HepG2 (cell line): Measurements from ENCODE around the gene COQ9. TPM values are rescaled to one million over a fixed set of nuclear protein-coding genes. Genes with fewer than 3 reads are reported as not detected.

Source experiments
- ADNP ChIP-seq: sonication (generic); formaldehyde crosslinking; IDR thresholded peaks from 2 replicates; pipeline ENCODE4 v1.4.0; 2020; ENCODE audit warnings: missing genetic modification reagents
- ELF1 ChIP-seq: sonication (generic); formaldehyde crosslinking; IDR thresholded peaks from 2 replicates; pipeline ENCODE4 v1.4.0; 2020; ENCODE audit warnings: missing genetic modification reagents
- FOXA1 ChIP-seq, 2 experiments: fragments of 450-650 bp in 1 of 2; sonication (generic) in 1 of 2; formaldehyde crosslinking in 1 of 2; IDR thresholded peaks; 2 replicates each; pipeline versions ENCODE4 v1.4.0 to v1.6.1; 2016 to 2020; ENCODE audit warnings: missing genetic modification reagents in 1 of 2
- HNRNPL ChIP-seq: fragments of 200-400 bp; formaldehyde crosslinking; IDR thresholded peaks from 2 replicates; pipeline ENCODE4 v1.6.1; 2017; ENCODE audit warnings: mild to moderate bottlenecking, low read depth, low read length
- MED13 ChIP-seq: sonication (generic); formaldehyde crosslinking; IDR thresholded peaks from 2 replicates; pipeline ENCODE4 v1.5.0; 2020; ENCODE audit warnings: missing genetic modification reagents
- ZEB1 ChIP-seq: IDR thresholded peaks from 2 replicates; pipeline ENCODE4 v1.6.1; 2012; ENCODE audit warnings: mild to moderate bottlenecking, low read depth, inconsistent platforms; ENCODE audit not compliant: insufficient replicate concordance
- ZFY ChIP-seq: sonication (generic); formaldehyde crosslinking; IDR thresholded peaks from 2 replicates; pipeline ENCODE4 v1.4.0; 2020; ENCODE audit warnings: missing genetic modification reagents
- ZNF24 ChIP-seq: fragments of 450-650 bp; IDR thresholded peaks from 2 replicates; pipeline ENCODE4 v1.6.1; 2017; ENCODE audit warnings: antibody characterized with exemption, mild to moderate bottlenecking
- ZNF567 ChIP-seq: sonication (generic); formaldehyde crosslinking; IDR thresholded peaks from 2 replicates; pipeline ENCODE4 v1.8.1; 2023; ENCODE audit warnings: mild to moderate bottlenecking, missing genetic modification reagents, borderline replicate concordance
- ZNF660 ChIP-seq: sonication (generic); formaldehyde crosslinking; IDR thresholded peaks from 2 replicates; pipeline ENCODE4 v1.5.1; 2020; ENCODE audit warnings: mild to moderate bottlenecking, low read depth, missing genetic modification reagents, borderline replicate concordance
- ZSCAN12 ChIP-seq: sonication (generic); formaldehyde crosslinking; IDR thresholded peaks from 2 replicates; pipeline ENCODE4 v1.9.0; 2021; ENCODE audit warnings: mild to moderate bottlenecking, missing genetic modification reagents
- polyA plus RNA-seq, 8 experiments: library from polyadenylated mRNA; depleted of rRNA in 3 of 8; stranded (reverse) in 7 of 8; unstranded in 1 of 8; fragments of >200 nt; fragmentation: Illumina TruSeq in 4 of 8; extraction: Trizol in 4 of 8; gene quantifications; 2 replicates each; pipeline versions ENCODE4 v1.2.1 to v1.2.3, GENCODE V29; 2011 to 2016; ENCODE audit warnings: low read depth in 4 of 8, missing spikeins in 1 of 8, mixed read lengths in 1 of 8; ENCODE audit not compliant: insufficient read depth in 1 of 8
- total RNA-seq, 5 experiments: library from RNA; depleted of rRNA; stranded (reverse); fragments of >200 nt; fragmentation: Illumina TruSeq; extraction: Trizol; gene quantifications; 2 replicates each; pipeline ENCODE4 v1.2.3, GENCODE V29; 2016; ENCODE audit warnings: low read depth in 1 of 5
- TF ChIP-seq, protein P1 (sequence below): sonication (generic); formaldehyde crosslinking; IDR thresholded peaks from 2 replicates; pipeline ENCODE4 v1.4.0; 2020; ENCODE audit warnings: mild to moderate bottlenecking, missing genetic modification reagents
- TF ChIP-seq, protein P2 (sequence below): sonication (generic); formaldehyde crosslinking; IDR thresholded peaks from one replicate; pipeline ENCODE4 v1.5.1; 2020; ENCODE audit warnings: mild to moderate bottlenecking, missing genetic modification reagents; ENCODE audit errors: not compliant biosample characterization
- TF ChIP-seq, protein P3 (sequence below): sonication (generic); formaldehyde crosslinking; IDR thresholded peaks from 2 replicates; pipeline ENCODE4 v1.4.0; 2020; ENCODE audit warnings: mild to moderate bottlenecking, missing genetic modification reagents

COQ9 gene
- total and polyA plus RNA-seq, 2 of the 13 experiments (the other 11 are each of a cell fraction or from before 2014, with no cell fraction given), result 57.5 to 108 TPM

DNA sequence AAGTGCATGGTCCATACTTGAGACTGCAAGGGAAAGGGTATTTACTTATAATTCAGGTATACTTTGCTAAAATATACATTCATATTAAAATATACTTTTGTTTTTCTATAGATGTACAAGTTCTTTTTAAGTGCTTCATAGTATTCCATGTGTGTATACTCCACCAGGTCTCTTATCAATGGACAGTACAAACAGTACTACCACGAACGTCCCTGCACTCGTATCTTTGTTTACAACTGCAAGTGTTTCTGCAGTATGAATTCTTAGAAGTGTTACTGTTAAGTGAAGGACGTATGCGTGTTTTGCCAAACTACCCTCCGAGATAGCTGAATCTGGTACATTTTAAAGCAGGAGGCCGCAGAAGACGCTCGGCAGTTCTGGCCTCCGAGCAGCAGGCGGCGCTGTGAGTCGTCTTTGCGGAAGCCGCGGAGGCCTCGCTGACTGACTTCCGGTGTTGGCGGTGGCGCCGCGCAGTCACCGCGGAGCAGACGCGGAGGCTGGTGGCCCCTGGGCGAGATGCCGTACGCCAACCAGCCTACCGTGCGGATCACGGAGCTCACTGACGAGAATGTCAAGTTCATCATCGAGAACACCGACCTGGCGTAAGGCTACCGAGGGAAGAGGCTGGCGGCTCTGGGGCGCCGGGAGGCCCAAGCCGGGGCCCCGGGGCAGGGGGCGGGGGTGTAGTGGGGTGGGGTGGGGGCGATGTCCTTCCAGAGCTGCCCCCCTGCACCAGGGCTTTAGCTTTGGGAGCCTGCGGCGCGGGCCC lies 15.1 kb downstream of the COQ9 start, which contains the start of gene POLR2C (continued):
- TF ChIP-seq, protein P1, sequence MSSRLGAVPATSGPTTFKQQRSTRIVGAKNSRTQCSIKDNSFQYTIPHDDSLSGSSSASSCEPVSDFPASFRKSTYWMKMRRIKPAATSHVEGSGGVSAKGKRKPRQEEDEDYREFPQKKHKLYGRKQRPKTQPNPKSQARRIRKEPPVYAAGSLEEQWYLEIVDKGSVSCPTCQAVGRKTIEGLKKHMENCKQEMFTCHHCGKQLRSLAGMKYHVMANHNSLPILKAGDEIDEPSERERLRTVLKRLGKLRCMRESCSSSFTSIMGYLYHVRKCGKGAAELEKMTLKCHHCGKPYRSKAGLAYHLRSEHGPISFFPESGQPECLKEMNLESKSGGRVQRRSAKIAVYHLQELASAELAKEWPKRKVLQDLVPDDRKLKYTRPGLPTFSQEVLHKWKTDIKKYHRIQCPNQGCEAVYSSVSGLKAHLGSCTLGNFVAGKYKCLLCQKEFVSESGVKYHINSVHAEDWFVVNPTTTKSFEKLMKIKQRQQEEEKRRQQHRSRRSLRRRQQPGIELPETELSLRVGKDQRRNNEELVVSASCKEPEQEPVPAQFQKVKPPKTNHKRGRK (CRISPR knock-in tag), result peak; percentile 66; the same call in 1 of the 2 replicates
- no peak for TF ChIP-seq FOXA1 (IDR thresholded peaks at IDR 0.05)
- peak; percentile 70 for TF ChIP-seq FOXA1 (CRISPR knock-in tag; IDR thresholded peaks at IDR 0.05)
- peak; percentile 95 for TF ChIP-seq ZFY (CRISPR knock-in tag)
- peak; percentile 99 for TF ChIP-seq ELF1 (CRISPR knock-in tag)
- TF ChIP-seq, protein P2, sequence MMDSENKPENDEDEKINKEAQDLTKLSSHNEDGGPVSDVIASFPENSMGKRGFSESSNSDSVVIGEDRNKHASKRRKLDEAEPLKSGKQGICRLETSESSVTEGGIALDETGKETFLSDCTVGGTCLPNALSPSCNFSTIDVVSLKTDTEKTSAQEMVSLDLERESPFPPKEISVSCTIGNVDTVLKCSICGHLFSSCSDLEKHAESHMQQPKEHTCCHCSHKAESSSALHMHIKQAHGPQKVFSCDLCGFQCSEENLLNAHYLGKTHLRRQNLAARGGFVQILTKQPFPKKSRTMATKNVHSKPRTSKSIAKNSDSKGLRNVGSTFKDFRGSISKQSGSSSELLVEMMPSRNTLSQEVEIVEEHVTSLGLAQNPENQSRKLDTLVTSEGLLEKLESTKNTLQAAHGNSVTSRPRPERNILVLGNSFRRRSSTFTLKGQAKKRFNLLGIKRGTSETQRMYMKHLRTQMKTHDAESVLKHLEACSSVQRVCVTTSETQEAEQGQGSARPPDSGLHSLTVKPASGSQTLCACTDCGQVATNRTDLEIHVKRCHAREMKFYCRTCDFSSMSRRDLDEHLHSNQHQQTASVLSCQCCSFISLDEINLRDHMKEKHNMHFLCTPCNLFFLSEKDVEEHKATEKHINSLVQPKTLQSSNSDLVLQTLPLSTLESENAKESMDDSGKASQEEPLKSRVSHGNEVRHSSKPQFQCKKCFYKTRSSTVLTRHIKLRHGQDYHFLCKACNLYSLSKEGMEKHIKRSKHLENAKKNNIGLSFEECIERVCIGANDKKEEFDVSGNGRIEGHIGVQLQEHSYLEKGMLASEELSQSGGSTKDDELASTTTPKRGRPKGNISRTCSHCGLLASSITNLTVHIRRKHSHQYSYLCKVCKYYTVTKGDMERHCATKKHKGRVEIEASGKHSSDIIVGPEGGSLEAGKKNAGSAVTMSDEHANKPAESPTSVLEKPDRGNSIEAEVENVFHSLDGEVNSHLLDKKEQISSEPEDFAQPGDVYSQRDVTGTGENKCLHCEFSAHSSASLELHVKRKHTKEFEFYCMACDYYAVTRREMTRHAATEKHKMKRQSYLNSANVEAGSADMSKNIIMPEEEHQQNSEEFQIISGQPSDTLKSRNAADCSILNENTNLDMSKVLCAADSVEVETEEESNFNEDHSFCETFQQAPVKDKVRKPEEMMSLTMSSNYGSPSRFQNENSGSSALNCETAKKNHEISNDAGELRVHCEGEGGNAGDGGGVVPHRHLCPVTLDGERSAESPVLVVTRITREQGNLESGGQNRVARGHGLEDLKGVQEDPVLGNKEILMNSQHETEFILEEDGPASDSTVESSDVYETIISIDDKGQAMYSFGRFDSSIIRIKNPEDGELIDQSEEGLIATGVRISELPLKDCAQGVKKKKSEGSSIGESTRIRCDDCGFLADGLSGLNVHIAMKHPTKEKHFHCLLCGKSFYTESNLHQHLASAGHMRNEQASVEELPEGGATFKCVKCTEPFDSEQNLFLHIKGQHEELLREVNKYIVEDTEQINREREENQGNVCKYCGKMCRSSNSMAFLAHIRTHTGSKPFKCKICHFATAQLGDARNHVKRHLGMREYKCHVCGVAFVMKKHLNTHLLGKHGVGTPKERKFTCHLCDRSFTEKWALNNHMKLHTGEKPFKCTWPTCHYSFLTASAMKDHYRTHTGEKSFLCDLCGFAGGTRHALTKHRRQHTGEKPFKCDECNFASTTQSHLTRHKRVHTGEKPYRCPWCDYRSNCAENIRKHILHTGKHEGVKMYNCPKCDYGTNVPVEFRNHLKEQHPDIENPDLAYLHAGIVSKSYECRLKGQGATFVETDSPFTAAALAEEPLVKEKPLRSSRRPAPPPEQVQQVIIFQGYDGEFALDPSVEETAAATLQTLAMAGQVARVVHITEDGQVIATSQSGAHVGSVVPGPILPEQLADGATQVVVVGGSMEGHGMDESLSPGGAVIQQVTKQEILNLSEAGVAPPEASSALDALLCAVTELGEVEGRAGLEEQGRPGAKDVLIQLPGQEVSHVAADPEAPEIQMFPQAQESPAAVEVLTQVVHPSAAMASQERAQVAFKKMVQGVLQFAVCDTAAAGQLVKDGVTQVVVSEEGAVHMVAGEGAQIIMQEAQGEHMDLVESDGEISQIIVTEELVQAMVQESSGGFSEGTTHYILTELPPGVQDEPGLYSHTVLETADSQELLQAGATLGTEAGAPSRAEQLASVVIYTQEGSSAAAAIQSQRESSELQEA (CRISPR knock-in tag), result no peak
- peak; percentile 90; the same call in 1 of the 2 replicates for TF ChIP-seq ZNF567 (CRISPR knock-in tag)
- no peak for TF ChIP-seq ADNP
- peak; percentile 88; the same call in 1 of the 2 replicates for TF ChIP-seq MED13
- 0 out of 2 replicates have a peak, but pooled peaks have one; percentile 51 for TF ChIP-seq HNRNPL
- peak; percentile 68; the same call in 1 of the 2 replicates for TF ChIP-seq ZSCAN12 (CRISPR knock-in tag)
- no peak for TF ChIP-seq ZNF660 (CRISPR knock-in tag)
- no peak for TF ChIP-seq ZEB1
- TF ChIP-seq, protein P3, sequence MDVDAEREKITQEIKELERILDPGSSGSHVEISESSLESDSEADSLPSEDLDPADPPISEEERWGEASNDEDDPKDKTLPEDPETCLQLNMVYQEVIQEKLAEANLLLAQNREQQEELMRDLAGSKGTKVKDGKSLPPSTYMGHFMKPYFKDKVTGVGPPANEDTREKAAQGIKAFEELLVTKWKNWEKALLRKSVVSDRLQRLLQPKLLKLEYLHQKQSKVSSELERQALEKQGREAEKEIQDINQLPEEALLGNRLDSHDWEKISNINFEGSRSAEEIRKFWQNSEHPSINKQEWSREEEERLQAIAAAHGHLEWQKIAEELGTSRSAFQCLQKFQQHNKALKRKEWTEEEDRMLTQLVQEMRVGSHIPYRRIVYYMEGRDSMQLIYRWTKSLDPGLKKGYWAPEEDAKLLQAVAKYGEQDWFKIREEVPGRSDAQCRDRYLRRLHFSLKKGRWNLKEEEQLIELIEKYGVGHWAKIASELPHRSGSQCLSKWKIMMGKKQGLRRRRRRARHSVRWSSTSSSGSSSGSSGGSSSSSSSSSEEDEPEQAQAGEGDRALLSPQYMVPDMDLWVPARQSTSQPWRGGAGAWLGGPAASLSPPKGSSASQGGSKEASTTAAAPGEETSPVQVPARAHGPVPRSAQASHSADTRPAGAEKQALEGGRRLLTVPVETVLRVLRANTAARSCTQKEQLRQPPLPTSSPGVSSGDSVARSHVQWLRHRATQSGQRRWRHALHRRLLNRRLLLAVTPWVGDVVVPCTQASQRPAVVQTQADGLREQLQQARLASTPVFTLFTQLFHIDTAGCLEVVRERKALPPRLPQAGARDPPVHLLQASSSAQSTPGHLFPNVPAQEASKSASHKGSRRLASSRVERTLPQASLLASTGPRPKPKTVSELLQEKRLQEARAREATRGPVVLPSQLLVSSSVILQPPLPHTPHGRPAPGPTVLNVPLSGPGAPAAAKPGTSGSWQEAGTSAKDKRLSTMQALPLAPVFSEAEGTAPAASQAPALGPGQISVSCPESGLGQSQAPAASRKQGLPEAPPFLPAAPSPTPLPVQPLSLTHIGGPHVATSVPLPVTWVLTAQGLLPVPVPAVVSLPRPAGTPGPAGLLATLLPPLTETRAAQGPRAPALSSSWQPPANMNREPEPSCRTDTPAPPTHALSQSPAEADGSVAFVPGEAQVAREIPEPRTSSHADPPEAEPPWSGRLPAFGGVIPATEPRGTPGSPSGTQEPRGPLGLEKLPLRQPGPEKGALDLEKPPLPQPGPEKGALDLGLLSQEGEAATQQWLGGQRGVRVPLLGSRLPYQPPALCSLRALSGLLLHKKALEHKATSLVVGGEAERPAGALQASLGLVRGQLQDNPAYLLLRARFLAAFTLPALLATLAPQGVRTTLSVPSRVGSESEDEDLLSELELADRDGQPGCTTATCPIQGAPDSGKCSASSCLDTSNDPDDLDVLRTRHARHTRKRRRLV (CRISPR knock-in tag), result no peak
- peak; percentile 27; the same call in 1 of the 2 replicates for TF ChIP-seq ZNF24
